RWPE2 (cell line): Measurements from ENCODE around the gene LRRC8B.

Experiments
- ATAC-seq: fragments of 200-7000 bp; cut with Tn5 transposase; 3 replicates; pipeline ENCODE4 v1.9.1; 2021; ENCODE audit warnings: low read depth
- DNase-seq: peaks from one replicate; pipeline ENCODE4 v3.0.0-alpha.2; 2020; ENCODE audit warnings: low spot score
- H3K27ac ChIP-seq: fragments of 450-650 bp; 2 replicates; pipeline ENCODE4 v1.5.1; 2017; ENCODE audit warnings: mild to moderate bottlenecking; ENCODE audit not compliant: poor library complexity, severe bottlenecking
- H3K27me3 ChIP-seq: fragments of 250-450 bp; sonication (Bioruptor Pico); 2 replicates; pipeline ENCODE4 v1.5.1; 2021; ENCODE audit warnings: mild to moderate bottlenecking, moderate library complexity; ENCODE audit not compliant: insufficient read depth, poor library complexity, severe bottlenecking
- H3K36me3 ChIP-seq: fragments of 250-450 bp; sonication (Bioruptor Pico); 2 replicates; pipeline ENCODE4 v1.5.1; 2020; ENCODE audit warnings: low read depth, mild to moderate bottlenecking, moderate library complexity
- H3K4me1 ChIP-seq: fragments of 250-450 bp; sonication (Bioruptor Pico); 2 replicates; pipeline ENCODE4 v1.5.1; 2021; ENCODE audit warnings: mild to moderate bottlenecking, moderate library complexity; ENCODE audit not compliant: insufficient read depth, poor library complexity, severe bottlenecking
- H3K4me3 ChIP-seq: fragments of 250-450 bp; sonication (Bioruptor Pico); 2 replicates; pipeline ENCODE4 v1.5.1; 2021; ENCODE audit warnings: mild to moderate bottlenecking, moderate library complexity; ENCODE audit not compliant: severe bottlenecking
- H3K9me3 ChIP-seq: fragments of 250-450 bp; sonication (Bioruptor Pico); 2 replicates; pipeline ENCODE4 v1.5.1; 2021; ENCODE audit warnings: mild to moderate bottlenecking, moderate library complexity; ENCODE audit not compliant: severe bottlenecking
- TF ChIP-seq, protein P1 (sequence below): fragments of 450-650 bp; IDR thresholded peaks from one replicate; pipeline ENCODE4 v1.5.1; 2017; ENCODE audit warnings: mild to moderate bottlenecking, moderate library complexity; ENCODE audit not compliant: poor library complexity, severe bottlenecking

Gene LRRC8B

DNA sequence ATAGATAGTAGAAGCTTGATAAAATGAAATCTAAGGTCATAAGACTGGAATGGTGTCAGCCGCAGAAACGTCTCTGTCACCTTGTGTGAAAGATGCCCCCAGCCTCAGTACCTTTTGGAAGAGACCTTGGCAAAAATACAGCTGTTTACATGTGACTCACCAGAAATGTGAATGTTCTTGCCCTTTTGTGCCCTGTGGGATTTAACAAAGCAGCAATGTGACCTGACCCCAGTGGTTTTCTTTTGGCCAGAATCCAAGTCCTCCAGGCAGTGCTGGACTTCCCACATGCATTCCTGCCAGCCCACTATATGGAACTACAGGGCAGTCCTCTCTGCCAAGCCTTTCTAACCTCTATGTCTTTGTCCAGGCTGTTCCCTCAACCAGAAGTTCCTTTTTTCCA lies 81.1 kb downstream of the LRRC8B start:
- Histone ChIP-seq H3K27me3 (no peaks in the 10 kb centered on the region), H3K36me3 (no peaks in the 10 kb centered on the region)
- DNase-seq: peak; percentile 70

DNA sequence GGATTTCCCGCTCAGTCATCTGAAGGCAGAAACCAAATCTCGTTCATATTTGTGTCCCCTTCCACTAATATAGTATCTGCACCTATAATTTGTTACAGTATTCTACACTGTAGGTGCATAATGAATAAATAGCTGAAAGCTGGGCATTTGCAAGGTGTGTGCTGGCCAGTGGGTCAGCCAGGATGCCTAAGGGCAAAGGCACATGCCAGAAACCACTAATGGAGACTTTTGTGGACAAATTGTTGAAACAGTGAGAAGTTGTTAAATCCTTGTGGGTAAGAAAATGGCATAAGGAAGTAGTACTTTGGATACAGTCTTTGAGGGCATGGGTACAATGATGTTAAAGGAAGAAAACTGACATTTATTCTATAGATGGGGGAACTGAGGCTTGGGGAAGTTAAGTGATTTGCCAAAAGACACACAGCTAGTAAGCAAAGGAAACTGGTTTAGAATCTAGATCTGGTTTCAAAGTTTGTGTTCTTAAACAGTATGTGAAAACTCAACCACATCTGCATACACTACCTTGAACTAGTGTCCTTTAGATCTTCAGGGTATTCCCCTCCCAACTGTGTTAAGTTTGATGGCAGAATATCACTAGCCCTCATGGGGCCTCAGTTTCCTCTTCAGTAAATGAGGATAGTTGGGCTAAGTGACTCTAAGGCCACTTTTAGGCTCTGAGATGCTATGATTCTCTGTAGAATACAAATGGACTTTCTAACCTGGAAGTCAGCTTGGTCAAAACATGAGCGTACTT lies 81.8 kb downstream of the LRRC8B start:
- no peaks in the 10 kb centered on the region for H3K9me3 ChIP-seq
- DNase-seq: no peak
- H3K36me3 ChIP-seq: no peaks in the 10 kb centered on the region
- H3K27ac ChIP-seq: no peak overlapping the region
- TF ChIP-seq, protein P1, sequence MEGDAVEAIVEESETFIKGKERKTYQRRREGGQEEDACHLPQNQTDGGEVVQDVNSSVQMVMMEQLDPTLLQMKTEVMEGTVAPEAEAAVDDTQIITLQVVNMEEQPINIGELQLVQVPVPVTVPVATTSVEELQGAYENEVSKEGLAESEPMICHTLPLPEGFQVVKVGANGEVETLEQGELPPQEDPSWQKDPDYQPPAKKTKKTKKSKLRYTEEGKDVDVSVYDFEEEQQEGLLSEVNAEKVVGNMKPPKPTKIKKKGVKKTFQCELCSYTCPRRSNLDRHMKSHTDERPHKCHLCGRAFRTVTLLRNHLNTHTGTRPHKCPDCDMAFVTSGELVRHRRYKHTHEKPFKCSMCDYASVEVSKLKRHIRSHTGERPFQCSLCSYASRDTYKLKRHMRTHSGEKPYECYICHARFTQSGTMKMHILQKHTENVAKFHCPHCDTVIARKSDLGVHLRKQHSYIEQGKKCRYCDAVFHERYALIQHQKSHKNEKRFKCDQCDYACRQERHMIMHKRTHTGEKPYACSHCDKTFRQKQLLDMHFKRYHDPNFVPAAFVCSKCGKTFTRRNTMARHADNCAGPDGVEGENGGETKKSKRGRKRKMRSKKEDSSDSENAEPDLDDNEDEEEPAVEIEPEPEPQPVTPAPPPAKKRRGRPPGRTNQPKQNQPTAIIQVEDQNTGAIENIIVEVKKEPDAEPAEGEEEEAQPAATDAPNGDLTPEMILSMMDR: no peak
- H3K27me3 ChIP-seq: no peaks in the 10 kb centered on the region
- ATAC-seq: 0 out of 3 replicates have a peak, but pooled peaks have one; percentile 13
- H3K4me1 ChIP-seq: peaks cover 42% of the 10 kb centered on the region
- H3K4me3 ChIP-seq: no peak overlapping the region

More for the DNA sequence above, 81.1 kb downstream of the LRRC8B start:
- Histone ChIP-seq H3K27ac (no peak overlapping the region), H3K4me1 (peaks cover 42% of the 10 kb centered on the region), H3K4me3 (no peak overlapping the region), H3K9me3 (no peaks in the 10 kb centered on the region)
- TF ChIP-seq, protein P1: no peak
- peak; percentile 72 for ATAC-seq

DNA sequence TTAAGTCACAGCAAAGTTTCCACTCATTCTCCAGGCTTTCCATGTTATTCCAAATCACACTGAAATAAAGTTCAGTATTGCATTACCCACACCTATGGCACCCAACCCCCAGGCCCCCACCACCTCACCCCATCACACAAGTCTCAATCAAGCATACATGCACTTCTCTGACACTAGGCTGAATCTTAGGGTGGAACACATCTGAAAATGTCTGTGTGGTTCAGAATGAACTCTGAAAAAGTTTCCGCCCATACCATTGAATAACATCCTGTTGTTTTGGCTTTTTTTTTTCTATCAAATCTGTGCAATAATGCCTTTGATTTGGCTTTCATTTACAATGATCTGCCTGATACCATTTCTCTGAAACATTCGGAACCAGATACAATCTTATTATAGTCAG lies 82.5 kb downstream of the LRRC8B start:
- no peak for ATAC-seq
- H3K4me3 ChIP-seq: no peak overlapping the region
- H3K4me1 ChIP-seq: peaks cover 42% of the 10 kb centered on the region
- no peaks in the 10 kb centered on the region for H3K27me3 ChIP-seq
- H3K9me3 ChIP-seq: no peaks in the 10 kb centered on the region
- H3K36me3 ChIP-seq: no peaks in the 10 kb centered on the region
- TF ChIP-seq, protein P1: no peak
- DNase-seq: no peak
- H3K27ac ChIP-seq: no peak overlapping the region

DNA sequence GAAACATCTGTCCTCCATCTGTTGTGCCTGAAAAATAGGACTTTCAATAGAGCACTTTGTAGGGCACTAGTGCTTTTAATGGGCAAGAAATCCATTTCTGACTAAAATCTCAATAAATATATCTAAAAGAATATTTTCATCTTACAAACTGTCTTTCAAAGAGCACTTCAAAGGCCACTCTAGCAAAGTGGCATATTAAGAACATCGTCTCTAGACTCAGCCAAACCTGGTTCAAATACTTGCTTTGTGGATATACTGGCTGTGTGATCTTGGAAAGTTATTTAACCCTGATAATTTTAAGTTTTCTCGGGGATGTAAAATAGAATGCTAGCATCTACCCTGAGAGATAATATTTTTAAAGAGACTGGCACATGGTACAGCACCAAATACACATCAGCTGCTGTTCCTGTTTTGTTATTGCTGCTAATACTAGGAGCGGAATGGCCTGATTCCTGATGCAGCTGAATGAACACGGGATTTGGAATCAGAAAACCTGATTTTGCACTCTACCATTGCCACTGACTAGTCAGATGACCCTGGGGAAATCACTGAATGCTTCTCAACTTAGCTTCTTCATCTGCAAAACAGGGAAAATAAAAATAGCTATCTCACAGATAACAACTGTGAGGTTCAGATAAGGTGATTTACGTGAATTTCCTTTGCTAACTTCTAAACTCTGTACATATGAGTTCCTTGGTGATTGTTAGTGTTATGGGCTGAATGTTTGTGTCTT lies 83.1 kb downstream of the LRRC8B start:
- H3K9me3 ChIP-seq: no peaks in the 10 kb centered on the region
- H3K27ac ChIP-seq: peak overlapping the region; percentile 12
- H3K4me3 ChIP-seq: no peak overlapping the region
- H3K27me3 ChIP-seq: no peaks in the 10 kb centered on the region
- ATAC-seq (no peak), DNase-seq (no peak)
- H3K4me1 ChIP-seq: peaks cover 42% of the 10 kb centered on the region
- H3K36me3 ChIP-seq: no peaks in the 10 kb centered on the region
- TF ChIP-seq, protein P1: no peak
